A549 treated with DMSO at 1 μM for 4 hours (cell line): ENCODE measurements around the gene OR52D1. TPM values are rescaled to one million over a fixed set of nuclear protein-coding genes. Genes with fewer than 3 reads are reported as not detected.

Source experiments
- total RNA-seq: library from RNA; stranded (reverse); fragments of 200-300 nt; extraction: Qiagen RNA extraction; gene quantifications from 5 replicates; pipeline ENCODE4 v1.2.3, GENCODE V29; 2022; ENCODE audit warnings: low read depth

OR52D1 gene
- not detected in 5 replicates for total RNA-seq

DNA sequence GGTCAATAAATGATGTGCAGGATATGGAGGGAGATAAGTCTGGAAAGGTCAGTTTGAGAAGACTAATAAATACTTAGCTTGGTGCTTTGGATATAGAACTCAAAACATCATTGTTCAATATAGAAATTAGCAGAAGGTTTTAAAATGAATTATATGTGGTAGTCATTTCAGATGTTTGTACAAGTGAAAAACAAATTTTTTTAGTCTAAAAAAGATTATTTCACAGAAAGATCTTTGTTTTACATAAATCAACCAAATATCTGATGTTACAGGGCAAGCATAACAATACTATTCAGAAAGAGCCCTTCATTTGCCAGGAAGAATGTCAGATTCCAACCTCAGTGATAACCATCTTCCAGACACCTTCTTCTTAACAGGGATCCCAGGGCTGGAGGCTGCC is at the start of gene OR52D1:
OR52D1 (plus strand) TSS at position 301 of the 400 bp plus-strand sequence; CDS start at position 323, 22 bp downstream.

DNA sequence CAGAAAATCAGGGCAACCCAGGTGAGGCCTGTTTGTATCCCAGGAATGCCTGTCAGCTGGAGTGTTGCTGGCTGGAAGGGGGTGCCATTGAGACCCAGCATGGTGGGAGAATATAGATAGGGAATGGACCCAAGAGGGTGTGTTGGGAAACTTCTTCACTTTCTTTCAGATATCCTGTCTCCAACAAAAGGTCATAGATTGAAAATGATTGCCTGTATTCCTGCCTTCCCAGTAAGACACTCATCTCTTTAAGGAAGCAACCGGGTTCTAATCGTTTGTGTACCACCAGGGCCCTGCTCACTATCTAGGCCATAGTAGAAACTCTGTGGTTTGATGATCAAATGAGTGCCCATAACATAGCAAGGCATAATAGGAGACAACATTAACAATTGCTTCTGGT is 47.1 kb upstream of the OR52D1 start, which contains the start of gene OR51I1:
OR51I1 (minus strand) TSS at position 101 of the 400 bp plus-strand sequence; CDS start at position 101, 0 bp downstream.

DNA sequence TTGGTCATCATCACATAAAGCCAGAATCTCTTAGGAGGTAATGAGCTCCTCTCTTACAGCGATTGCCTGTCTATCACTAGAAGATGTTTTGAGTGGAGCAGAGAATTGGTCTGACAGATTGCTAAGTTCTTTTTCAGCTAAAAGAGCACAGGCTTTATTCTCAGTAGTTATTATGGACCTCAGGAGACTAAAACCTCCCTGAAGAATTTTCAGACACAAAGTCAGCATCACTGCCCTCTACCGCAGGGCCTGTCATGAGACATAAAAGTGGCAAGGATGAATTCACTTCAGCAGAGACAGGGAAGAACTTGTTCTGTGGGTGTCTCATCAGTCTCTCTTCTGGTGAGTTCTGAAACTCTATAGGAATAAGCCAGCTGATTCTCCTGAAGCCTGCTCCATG is 39.5 kb upstream of the OR52D1 start, which contains the start of gene OR51I2:
OR51I2 (plus strand) TSS at position 301 of the 400 bp plus-strand sequence. CDS start 4,166 bp downstream, outside the sequence.

DNA sequence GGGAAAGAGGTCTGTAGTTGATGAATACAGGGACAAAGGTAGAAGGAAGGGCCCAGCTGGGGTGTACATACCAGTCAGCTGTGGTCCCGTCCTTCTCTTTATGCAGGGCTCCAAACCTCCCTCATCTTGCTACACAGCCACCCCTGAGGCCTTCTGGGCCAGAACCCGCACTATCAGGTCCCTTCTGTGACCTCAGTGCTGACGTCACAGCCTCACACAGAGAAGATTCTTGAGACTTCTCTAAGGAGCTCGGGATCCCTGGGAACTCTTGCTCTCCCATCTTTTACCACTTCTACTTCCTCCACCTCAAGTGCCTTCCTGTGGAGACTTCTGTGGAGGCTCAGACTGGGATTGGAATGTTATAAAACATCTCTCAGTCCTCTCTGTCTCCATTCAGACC is 21.3 kb downstream of the OR52D1 start, which contains the start of gene UBQLN3:
UBQLN3 (minus strand) TSS at position 155 of the 400 bp plus-strand sequence. CDS start 399 bp downstream, outside the sequence.

DNA sequence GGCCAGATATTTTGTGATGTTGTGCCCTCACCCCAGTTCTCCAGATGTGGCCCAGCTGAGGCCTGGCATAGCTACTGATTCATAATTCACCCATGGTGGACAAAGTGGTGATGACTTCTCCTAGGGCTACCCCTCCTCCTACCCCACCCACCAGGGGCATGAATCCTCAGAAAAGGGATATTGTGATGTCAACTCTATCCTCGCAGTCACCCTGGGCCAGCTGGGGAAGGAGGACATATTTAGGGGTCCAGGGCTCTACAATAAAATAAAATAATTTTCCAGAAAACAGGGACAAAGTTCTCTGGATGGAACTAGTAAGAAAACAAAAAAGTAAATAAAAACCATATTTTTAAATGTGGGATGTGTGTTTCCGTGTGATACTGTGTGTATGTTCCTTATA is 28.1 kb downstream of the OR52D1 start, which contains the start of gene UBQLNL:
UBQLNL (minus strand) TSS at position 101 of the 400 bp plus-strand sequence. CDS start 258 bp downstream, outside the sequence.

Other genes with a start within 250 kb of the OR52D1 start
- gene HBG1, start 238.8 kb upstream of the OR52D1 start, total RNA-seq: not detected in 5 replicates
- gene HBG2, start 233.9 kb upstream of the OR52D1 start, total RNA-seq: not detected in 5 replicates
- not detected in 5 replicates for gene HBE1, start 218.7 kb upstream of the OR52D1 start, total RNA-seq
- gene OR51B4, start 186.7 kb upstream of the OR52D1 start, total RNA-seq: not detected in 5 replicates
- gene OR51B2, start 164.4 kb upstream of the OR52D1 start, total RNA-seq: not detected in 5 replicates
- gene OR51B5, start 145.2 kb upstream of the OR52D1 start, total RNA-seq: not detected in 5 replicates
- not detected in 5 replicates for gene OR51B6, start 137.2 kb upstream of the OR52D1 start, total RNA-seq
- not detected in 5 replicates for gene OR51M1, start 104.9 kb upstream of the OR52D1 start, total RNA-seq
- not detected in 5 replicates for gene OR51Q1, start 66.6 kb upstream of the OR52D1 start, total RNA-seq
- not detected in 5 replicates for gene OR51I1, start 47.2 kb upstream of the OR52D1 start, total RNA-seq
- not detected in 5 replicates for gene OR51I2, start 39.4 kb upstream of the OR52D1 start, total RNA-seq
- gene UBQLN3, start 21.3 kb downstream of the OR52D1 start, total RNA-seq: not detected in 5 replicates
- 0.03 TPM in 2 of 5 replicates, not detected in the others for gene UBQLNL, start 28.0 kb downstream of the OR52D1 start, total RNA-seq
- not detected in 5 replicates for gene OR52H1, start 59.9 kb downstream of the OR52D1 start, total RNA-seq
- gene OR52B6, start 92.2 kb downstream of the OR52D1 start, total RNA-seq: not detected in 5 replicates
- 11.4 to 16.0 TPM (median 13.3 TPM) in 5 replicates for gene TRIM6, start 108.0 kb downstream of the OR52D1 start, total RNA-seq
- gene TRIM34, start 136.3 kb downstream of the OR52D1 start, total RNA-seq: 3.1 to 4.0 TPM (median 3.4 TPM) in 5 replicates
- gene TRIM5, start 196.4 kb downstream of the OR52D1 start, total RNA-seq: 12.7 to 15.0 TPM (median 12.9 TPM) in 5 replicates
- gene TRIM22, start 201.1 kb downstream of the OR52D1 start, total RNA-seq: 0.42 to 1.0 TPM (median 0.66 TPM) in 5 replicates
- gene OR56B1, start 247.8 kb downstream of the OR52D1 start, total RNA-seq: not detected in 5 replicates